HCEC 1CT (cell line): ENCODE measurements around the gene AMOTL1.

Source experiments
- DNase-seq: peaks from one replicate; pipeline ENCODE4 v3.0.0-alpha.2; 2017

The AMOTL1 gene, protein sequence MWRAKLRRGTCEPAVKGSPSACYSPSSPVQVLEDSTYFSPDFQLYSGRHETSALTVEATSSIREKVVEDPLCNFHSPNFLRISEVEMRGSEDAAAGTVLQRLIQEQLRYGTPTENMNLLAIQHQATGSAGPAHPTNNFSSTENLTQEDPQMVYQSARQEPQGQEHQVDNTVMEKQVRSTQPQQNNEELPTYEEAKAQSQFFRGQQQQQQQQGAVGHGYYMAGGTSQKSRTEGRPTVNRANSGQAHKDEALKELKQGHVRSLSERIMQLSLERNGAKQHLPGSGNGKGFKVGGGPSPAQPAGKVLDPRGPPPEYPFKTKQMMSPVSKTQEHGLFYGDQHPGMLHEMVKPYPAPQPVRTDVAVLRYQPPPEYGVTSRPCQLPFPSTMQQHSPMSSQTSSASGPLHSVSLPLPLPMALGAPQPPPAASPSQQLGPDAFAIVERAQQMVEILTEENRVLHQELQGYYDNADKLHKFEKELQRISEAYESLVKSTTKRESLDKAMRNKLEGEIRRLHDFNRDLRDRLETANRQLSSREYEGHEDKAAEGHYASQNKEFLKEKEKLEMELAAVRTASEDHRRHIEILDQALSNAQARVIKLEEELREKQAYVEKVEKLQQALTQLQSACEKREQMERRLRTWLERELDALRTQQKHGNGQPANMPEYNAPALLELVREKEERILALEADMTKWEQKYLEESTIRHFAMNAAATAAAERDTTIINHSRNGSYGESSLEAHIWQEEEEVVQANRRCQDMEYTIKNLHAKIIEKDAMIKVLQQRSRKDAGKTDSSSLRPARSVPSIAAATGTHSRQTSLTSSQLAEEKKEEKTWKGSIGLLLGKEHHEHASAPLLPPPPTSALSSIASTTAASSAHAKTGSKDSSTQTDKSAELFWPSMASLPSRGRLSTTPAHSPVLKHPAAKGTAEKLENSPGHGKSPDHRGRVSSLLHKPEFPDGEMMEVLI

GRCh38 chr11:94767701-94768601 is at the start of gene AMOTL1:
Gene AMOTL1, plus strand, starts transcription at chr11:94768356. Its CDS starts 156 bp downstream, at chr11:94768512.
- peak; percentile 85 for DNase-seq

- no peak for DNase-seq
These were observed 48.3 kb upstream of the AMOTL1 start for GRCh38 chr11:94719876-94720275.

DNA sequence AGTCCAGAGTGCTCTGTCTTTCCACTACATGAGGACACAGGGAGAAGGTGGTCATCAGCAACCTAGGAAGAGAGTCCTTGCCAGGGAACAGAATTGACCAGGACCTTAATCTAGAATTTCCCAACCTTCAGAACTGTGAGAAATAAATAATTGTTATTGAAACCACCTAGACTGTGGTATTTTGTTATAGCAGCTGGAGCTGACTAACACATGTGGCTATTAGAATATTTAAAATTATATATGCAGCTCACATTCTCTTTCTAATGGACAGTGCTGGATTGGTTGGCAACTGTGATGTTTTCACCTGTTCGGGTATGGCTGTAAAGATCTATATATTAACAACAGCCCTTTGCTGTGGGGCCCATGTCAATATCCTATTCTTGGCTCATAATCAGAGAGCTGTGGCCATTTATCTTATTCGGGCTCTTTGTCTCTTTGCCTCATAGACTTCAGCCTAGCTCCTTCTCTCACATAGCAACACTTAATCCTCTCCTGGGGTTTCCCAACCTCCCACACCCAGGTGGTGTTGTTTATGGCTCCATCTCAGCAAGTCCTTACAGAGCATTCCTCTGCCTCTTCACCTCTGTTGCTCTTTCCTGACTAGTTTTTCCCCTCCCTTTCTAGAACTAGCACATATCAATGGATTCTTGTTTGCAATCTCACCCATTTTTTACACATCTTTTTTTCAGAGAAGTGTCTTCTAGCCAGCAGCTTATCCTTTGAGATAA is 46.4 kb upstream of the AMOTL1 start:
- no peak for DNase-seq

DNA sequence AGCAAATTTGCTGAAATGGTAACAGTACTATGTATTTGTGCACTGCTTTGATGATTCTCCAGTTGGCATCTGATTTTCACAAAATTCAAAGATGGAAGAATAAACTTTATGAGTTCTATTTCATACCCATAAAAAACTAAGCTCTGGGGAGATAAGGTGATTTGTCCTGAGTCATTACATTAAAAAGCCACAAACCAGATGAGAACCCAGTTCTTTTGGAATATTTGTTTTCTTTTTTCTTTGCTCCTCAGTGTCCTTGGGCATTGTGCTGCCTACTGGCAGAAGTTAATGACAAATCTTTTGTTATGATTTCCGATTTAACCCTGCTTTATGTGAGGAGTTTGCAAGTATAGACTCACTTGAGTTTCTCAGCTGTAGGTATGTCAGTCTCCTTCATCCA is 45.4 kb upstream of the AMOTL1 start:
- DNase-seq, result no peak

DNA sequence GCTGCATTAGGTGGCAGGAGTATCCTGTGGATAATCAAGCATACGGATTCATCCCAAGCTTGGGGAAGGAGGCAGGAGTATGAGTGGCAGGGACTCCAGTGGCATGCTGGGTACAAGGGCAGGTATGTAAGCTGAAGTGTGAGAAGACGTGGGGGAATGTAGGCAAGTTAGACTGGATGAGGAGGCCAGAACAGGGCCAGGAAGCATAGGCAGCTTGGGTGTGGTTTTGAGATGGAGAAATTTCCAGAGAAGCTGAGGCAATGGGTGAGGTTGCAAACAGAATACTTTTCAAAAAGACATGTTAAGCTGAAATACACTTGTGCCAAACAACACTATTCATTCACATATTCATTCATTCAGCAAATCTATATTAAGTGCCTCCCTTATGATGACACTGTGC is 43.1 kb upstream of the AMOTL1 start:
- no peak for DNase-seq

- DNase-seq, result no peak
These were observed 40.3 kb upstream of the AMOTL1 start for GRCh38 chr11:94727819-94728218.

DNA sequence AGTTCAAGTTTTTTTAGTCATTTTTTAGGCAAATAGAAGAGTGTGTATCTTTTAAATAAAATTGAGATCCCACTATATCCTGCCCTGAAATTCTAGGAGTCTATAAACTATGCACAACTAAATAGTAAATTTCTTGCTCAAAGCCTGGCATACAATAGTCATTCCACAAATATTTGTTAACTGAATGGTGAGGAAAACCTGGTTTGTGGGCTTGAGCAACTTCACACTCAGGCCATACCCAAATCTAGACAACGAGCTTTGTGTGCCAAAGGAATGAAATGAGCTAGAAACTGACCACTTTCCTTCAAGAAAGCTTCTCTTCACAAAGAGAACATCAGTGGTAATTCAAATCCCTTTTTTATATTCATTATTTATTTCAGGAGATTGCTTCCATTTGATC is 39.6 kb upstream of the AMOTL1 start:
- peak; percentile 51 for DNase-seq

DNA sequence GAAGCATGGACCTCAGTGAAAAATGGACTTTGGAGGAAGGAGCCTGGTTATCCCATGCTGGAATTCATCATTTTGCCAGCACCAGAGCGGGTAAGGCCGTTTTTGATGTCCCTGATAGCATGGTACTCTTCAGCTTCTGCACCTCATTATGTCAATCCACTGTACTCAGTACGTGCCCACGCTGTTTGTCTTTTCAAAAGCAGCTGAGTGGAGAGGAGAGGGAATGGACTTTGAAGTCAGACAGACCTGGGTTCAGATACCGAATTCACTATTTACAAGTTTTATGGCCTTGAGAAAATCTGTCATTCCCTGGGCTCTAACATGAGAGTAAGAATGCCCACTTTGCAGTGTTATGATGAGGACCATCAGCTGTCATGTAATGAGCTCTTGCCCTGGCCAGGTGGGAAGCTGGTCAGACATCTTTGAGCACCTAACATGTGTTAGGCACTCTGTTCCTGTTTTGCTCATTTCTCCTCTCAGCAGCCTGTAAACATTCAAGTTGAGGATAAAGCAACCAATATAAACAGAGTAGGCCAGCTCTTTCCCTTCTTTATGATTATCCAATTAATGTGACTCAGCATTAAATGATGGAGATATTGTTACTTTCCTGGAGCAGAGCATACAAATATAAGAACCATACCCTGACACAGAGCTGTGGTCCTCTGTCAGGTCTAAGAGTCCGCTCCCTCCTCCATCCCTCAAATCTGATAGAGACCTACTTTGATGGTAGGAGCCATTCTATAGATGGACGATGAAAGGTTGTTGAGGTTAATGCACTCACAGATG is 39.0 kb upstream of the AMOTL1 start:
- DNase-seq, result no peak

- no peak for DNase-seq
These were observed 38.0 kb upstream of the AMOTL1 start for GRCh38 chr11:94730153-94730552.

GRCh38 chr11:94731880-94732601 is 36.1 kb upstream of the AMOTL1 start:
- DNase-seq, result peak; percentile 90

GRCh38 chr11:94732617-94733281 is 35.4 kb upstream of the AMOTL1 start:
- DNase-seq, result peak; percentile 85

- DNase-seq, result no peak
These were observed 33.4 kb upstream of the AMOTL1 start for GRCh38 chr11:94734563-94735275.

GRCh38 chr11:94735907-94736306 is 32.2 kb upstream of the AMOTL1 start:
- DNase-seq, result no peak

DNA sequence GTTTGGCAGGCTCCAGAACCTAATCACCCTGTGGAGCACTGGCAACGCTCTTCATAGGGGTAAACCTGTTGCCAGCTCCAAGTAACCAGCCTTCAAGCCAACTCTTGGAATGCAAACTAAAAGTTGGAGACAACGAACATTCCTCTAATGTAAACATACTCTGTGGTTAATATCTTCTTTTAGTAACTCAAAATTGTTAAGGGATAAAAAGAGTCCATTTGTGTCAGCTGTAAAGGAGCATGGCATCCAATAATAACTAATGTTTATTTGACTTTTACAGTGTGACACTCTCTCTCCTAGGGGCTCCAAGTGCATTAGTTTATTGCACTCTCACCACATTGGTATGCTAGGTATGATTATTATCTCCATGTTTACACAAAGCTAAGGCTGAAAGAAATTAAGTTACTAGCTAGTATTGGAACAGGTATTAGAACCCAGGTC is 31.0 kb upstream of the AMOTL1 start:
- DNase-seq, result peak; percentile 50

- DNase-seq, result no peak
These were observed 29.4 kb upstream of the AMOTL1 start for GRCh38 chr11:94738746-94739145.

GRCh38 chr11:94739331-94739730 is 28.8 kb upstream of the AMOTL1 start:
- DNase-seq, result no peak

DNA sequence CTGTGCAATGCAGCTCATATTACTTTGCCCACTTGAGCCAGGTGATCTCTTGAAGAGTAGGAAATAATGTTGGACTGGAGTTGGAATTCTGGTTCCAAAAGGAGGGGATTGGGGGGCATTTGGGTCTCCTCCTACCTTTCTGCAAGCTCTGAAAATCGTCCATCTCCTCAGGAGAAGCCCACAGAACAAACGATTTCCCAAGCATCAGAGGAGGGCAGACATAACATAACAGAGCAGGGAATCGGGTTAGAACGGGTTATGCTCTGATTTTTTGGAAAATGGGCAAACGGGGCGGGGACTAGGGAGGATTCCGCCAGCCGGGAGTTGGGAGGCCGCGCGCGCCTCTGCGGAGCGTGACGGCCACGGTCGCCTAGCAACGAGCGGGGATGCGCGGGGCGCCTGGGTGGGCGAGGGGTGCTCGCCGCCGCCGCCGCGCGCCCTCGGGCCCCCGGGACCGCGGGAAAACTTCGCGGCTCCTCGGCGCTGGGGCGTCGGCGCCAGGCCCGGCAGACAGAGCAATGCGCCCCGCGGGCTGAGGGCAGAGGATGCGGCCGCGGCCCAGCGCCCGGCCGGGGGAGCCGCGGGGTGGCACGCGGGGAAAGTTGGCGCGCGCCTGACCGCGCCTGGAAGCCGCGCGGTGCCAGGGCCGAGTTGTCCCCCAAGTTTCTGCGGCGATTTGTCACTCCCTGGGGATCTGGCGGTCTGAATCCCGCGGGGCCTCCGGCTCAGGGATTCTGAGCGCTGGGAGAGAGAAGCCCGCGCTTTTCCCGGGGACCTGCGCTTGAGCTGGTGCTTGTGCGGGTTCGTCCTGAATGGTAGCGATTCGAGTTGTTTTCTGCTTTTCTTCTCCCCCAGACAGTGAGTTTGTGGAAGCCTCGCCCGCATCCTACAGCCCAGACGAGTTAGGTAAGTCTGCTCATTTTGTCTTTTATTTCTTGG is 27.8 kb upstream of the AMOTL1 start:
- DNase-seq, result no peak
